Karpas-422 (cell line): ENCODE data around the gene MEF2A. TPM values are rescaled to one million over a fixed set of nuclear protein-coding genes. Genes with fewer than 3 reads are reported as not detected.
A peak's percentile ranks its signal among the peaks of the same experiment; 100 is the strongest.

ENCODE experiments used
- DNase-seq: peaks from one replicate; pipeline ENCODE4 v3.0.0-alpha.2; 2015
- H2AFZ ChIP-seq: fragments of 200-600 bp; sonication (generic); 2 replicates; pipeline ENCODE4 v1.6.1; 2014; ENCODE audit warnings: antibody characterized with exemption, low read length, mixed read lengths
- H3K27ac ChIP-seq: fragments of 200-600 bp; sonication (generic); 2 replicates; pipeline ENCODE4 v1.5.1; 2014; ENCODE audit warnings: mild to moderate bottlenecking, low read length, moderate library complexity
- H3K27me3 ChIP-seq: fragments of 200-600 bp; sonication (generic); 2 replicates; pipeline ENCODE4 v1.6.1; 2014; ENCODE audit warnings: low read length, mixed read lengths
- H3K36me3 ChIP-seq: fragments of 200-600 bp; sonication (generic); 2 replicates; pipeline ENCODE4 v1.6.1; 2014; ENCODE audit warnings: low read length, mixed read lengths; ENCODE audit not compliant: insufficient read depth
- H3K4me1 ChIP-seq: fragments of 200-600 bp; sonication (generic); 2 replicates; pipeline ENCODE4 v1.6.1; 2014; ENCODE audit warnings: mild to moderate bottlenecking, low read length, mixed read lengths
- H3K4me2 ChIP-seq: fragments of 200-600 bp; sonication (generic); 2 replicates; pipeline ENCODE4 v1.6.1; 2014; ENCODE audit warnings: low read length, low read depth, mild to moderate bottlenecking; ENCODE audit not compliant: poor library complexity, severe bottlenecking
- H3K4me3 ChIP-seq: fragments of 200-600 bp; sonication (generic); 2 replicates; pipeline ENCODE4 v1.5.1; 2014; ENCODE audit warnings: mild to moderate bottlenecking, antibody characterized with exemption, low read length, mixed read lengths
- H3K79me2 ChIP-seq: fragments of 200-600 bp; sonication (generic); 2 replicates; pipeline ENCODE4 v1.6.1; 2014; ENCODE audit warnings: mild to moderate bottlenecking, low read length, mixed read lengths
- H3K9ac ChIP-seq: fragments of 200-600 bp; sonication (generic); 2 replicates; pipeline ENCODE4 v1.6.0; 2014; ENCODE audit warnings: low read length
- H3K9me2 ChIP-seq: fragments of 200-600 bp; sonication (generic), shearing (Covaris generic); replicated peaks from 2 replicates; pipeline ENCODE4 v1.6.0; 2014; ENCODE audit warnings: mild to moderate bottlenecking, low read length, moderate library complexity; ENCODE audit not compliant: insufficient read depth
- H3K9me3 ChIP-seq: fragments of 300-700, 200-600 bp; sonication (generic); 2 replicates; pipeline ENCODE4 v1.6.1; 2014; ENCODE audit warnings: low read length, mixed read lengths
- H4K20me1 ChIP-seq: fragments of 200-600 bp; sonication (generic); 2 replicates; pipeline ENCODE4 v1.6.1; 2014; ENCODE audit warnings: mild to moderate bottlenecking, antibody characterized with exemption, low read length, low read depth; ENCODE audit not compliant: insufficient read depth
- total RNA-seq: library from RNA; depleted of rRNA; stranded (reverse); fragments of >200 nt; shearing (Covaris generic); gene quantifications from 2 replicates; pipeline ENCODE4 v1.2.3, GENCODE V29; 2014; ENCODE audit warnings: low replicate concordance

Gene MEF2A
- total RNA-seq, 1 experiment from 2014 or later: 144 TPM

DNA sequence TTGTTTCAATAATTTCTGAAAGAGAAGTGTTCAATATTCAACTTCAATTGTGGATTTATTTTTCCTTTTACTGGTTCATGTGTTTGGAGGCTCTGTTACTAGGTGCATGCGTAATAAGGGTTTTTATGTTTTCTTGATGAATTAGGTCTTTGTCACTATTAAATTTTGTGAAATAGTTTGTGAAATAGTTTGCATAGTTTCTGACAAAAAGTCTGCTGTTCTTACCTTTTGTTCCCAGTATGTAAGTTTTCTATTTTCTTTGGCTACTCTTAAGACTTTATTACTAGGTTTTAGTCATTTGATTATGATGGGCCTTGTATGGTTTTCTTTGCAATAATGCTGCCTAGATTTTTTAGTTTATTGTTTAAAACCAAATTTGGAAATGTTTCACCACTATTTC, 38.0 kb downstream of the MEF2A start:
- H3K9me3 ChIP-seq: no peaks in the 10 kb centered on the region
- peak overlapping the region; percentile 58 for H3K27ac ChIP-seq
- H3K36me3 ChIP-seq: peaks cover 28% of the 10 kb centered on the region
- H3K4me3 ChIP-seq: no peak overlapping the region
- H3K9ac ChIP-seq: no peak overlapping the region
- no peaks in the 10 kb centered on the region; the same call in 1 of the 2 replicates for H4K20me1 ChIP-seq
- H3K79me2 ChIP-seq: peaks cover 100% of the 10 kb centered on the region
- H3K27me3 ChIP-seq: no peaks in the 10 kb centered on the region
- no peak for DNase-seq
- peak overlapping the region; percentile 20 for H3K4me2 ChIP-seq
- H2AFZ ChIP-seq: no peak overlapping the region
- H3K9me2 ChIP-seq: no peaks in the 10 kb centered on the region
- H3K4me1 ChIP-seq: peaks cover 44% of the 10 kb centered on the region

DNA sequence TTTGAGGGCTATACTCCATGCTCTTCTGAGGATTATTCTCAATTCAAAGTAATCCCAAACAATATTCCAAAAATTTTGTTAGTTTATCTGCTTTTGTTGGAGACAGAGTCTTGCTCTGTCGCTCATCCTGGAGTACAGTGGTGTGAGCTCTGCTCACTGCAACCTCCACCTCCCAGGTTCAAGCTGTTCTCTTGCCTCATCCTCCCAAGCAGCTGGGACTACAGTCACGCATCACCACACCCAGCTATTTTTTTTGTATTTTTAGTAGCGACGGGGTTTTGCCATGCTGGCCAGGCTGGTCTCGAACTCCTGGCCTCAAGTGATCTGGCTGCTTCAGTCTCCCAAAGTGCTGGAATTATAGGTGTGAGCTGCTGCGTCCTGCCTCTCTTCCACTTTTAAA, 39.1 kb downstream of the MEF2A start:
- no peak for DNase-seq
- Histone ChIP-seq H3K9ac (no peak overlapping the region), H3K4me3 (no peak overlapping the region), H3K9me2 (no peaks in the 10 kb centered on the region), H3K36me3 (peaks cover 19% of the 10 kb centered on the region), H3K4me2 (peak overlapping the region; percentile 20), H2AFZ (no peak overlapping the region), H3K27me3 (no peaks in the 10 kb centered on the region), H3K79me2 (peaks cover 100% of the 10 kb centered on the region), H3K9me3 (no peaks in the 10 kb centered on the region), H4K20me1 (no peaks in the 10 kb centered on the region; the same call in 1 of the 2 replicates), H3K4me1 (peaks cover 44% of the 10 kb centered on the region), H3K27ac (peak overlapping the region; percentile 58)

DNA sequence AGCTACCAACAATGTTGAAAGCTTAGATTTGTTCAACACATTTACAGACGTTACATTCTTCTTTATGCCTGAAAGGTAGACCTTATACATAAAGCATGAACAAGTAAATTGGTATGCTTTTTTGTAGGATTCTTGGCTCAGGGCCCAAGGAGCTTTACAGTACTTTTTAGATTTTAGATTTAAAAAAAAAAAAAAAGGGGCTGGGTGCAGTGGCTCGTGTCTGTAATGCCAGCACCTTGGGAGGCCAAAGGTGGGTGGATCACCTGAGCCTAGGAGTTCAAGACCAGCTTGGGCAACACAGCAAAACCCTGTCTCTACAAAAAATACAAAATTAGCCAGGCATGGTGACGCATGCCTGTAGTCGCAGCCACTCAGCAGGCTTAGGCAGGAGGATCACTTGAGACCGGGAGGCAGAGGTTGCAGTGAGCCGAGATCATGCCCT, 39.7 kb downstream of the MEF2A start:
- H3K27ac ChIP-seq: peak overlapping the region; percentile 58
- no peaks in the 10 kb centered on the region for H3K9me3 ChIP-seq
- peaks cover 44% of the 10 kb centered on the region for H3K4me1 ChIP-seq
- no peak overlapping the region for H3K9ac ChIP-seq
- no peak for DNase-seq
- H3K27me3 ChIP-seq: no peaks in the 10 kb centered on the region
- no peaks in the 10 kb centered on the region for H3K9me2 ChIP-seq
- H3K4me3 ChIP-seq: no peak overlapping the region
- H3K4me2 ChIP-seq: peak overlapping the region; percentile 20
- H2AFZ ChIP-seq: no peak overlapping the region
- H4K20me1 ChIP-seq: no peaks in the 10 kb centered on the region; the same call in 1 of the 2 replicates
- peaks cover 100% of the 10 kb centered on the region for H3K79me2 ChIP-seq
- peaks cover 12% of the 10 kb centered on the region for H3K36me3 ChIP-seq

DNA sequence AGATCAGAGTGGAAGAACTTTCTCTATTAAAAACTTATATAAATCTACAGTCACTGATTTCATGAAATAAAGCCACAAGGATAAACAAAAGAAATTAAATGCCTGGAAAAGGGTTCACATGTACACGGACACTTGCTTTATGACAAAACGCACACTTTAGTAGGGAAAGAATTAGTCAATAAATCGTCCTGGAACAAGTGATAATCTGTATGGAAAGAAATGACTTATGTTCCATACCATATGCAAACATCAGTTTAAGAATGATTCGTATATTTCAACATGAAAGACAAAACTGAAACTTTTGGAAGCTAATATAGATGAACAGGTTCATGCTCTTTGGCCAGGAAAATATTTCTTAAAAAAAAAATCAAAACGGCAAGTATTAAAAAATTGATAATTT, 40.2 kb downstream of the MEF2A start:
- no peaks in the 10 kb centered on the region for H3K9me3 ChIP-seq
- H3K36me3 ChIP-seq: peaks cover 8% of the 10 kb centered on the region; the same call in 1 of the 2 replicates
- peak overlapping the region; percentile 58 for H3K27ac ChIP-seq
- no peaks in the 10 kb centered on the region for H3K9me2 ChIP-seq
- no peak for DNase-seq
- peak overlapping the region; percentile 12 for H3K4me2 ChIP-seq
- no peaks in the 10 kb centered on the region; the same call in 1 of the 2 replicates for H4K20me1 ChIP-seq
- H3K4me1 ChIP-seq: peaks cover 44% of the 10 kb centered on the region
- H3K9ac ChIP-seq: no peak overlapping the region
- no peaks in the 10 kb centered on the region for H3K27me3 ChIP-seq
- peaks cover 100% of the 10 kb centered on the region for H3K79me2 ChIP-seq
- H2AFZ ChIP-seq: no peak overlapping the region
- no peak overlapping the region for H3K4me3 ChIP-seq

DNA sequence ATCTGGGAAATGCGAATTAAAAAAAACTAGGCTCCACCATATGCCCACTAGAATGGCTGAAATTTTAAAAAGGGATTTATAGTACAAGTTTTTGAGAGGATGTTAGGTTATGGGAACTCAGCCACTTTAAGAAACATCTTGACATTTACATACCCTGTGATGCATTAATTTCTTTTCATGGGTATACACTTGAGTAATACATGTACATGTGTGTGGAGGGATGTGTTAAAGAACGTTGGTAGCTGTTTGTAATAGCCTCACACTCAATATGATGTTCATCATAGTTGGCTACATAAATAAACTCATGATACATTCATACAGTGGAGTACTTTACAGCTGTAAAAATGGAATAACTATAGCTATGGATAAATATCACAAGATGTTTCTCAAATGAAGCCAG, 40.9 kb downstream of the MEF2A start:
- Histone ChIP-seq H3K79me2 (peaks cover 100% of the 10 kb centered on the region), H3K4me2 (no peak overlapping the region), H2AFZ (no peak overlapping the region), H4K20me1 (peaks cover 5% of the 10 kb centered on the region), H3K27ac (peak overlapping the region; percentile 58; the same call in 1 of the 2 replicates), H3K9ac (no peak overlapping the region), H3K27me3 (no peaks in the 10 kb centered on the region), H3K9me2 (no peaks in the 10 kb centered on the region), H3K36me3 (peaks cover 3% of the 10 kb centered on the region; the same call in 1 of the 2 replicates), H3K9me3 (no peaks in the 10 kb centered on the region), H3K4me1 (peaks cover 50% of the 10 kb centered on the region), H3K4me3 (no peak overlapping the region)
- DNase-seq: no peak

DNA sequence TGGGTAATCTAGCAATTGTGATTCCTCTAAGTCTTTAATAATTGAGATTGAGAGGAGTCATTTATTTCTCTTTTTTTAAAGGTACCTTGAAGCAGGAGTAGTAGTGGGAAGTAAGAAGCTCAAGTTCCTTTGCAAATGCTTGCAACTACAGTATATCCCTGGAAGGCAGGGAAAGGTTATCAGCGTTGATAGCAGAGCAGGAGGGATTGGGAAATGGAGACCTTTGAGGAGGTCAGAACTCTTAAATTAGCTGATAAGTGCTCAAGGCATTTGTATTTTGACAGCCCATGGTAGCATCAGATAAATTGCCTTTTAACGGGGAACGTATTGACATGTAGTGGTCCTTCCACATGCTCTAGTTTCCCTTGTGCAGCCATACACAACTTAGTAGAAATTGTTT, 47.7 kb downstream of the MEF2A start:
- peaks cover 100% of the 10 kb centered on the region for H3K79me2 ChIP-seq
- H3K27ac ChIP-seq: peak overlapping the region; percentile 50; the same call in 1 of the 2 replicates
- no peaks in the 10 kb centered on the region for H3K9me3 ChIP-seq
- no peaks in the 10 kb centered on the region for H3K36me3 ChIP-seq
- no peak overlapping the region for H3K4me3 ChIP-seq
- no peaks in the 10 kb centered on the region for H3K27me3 ChIP-seq
- no peak overlapping the region for H3K9ac ChIP-seq
- H4K20me1 ChIP-seq: peaks cover 5% of the 10 kb centered on the region
- no peak for DNase-seq
- no peak overlapping the region for H2AFZ ChIP-seq
- H3K4me2 ChIP-seq: no peak overlapping the region
- H3K4me1 ChIP-seq: peaks cover 48% of the 10 kb centered on the region
- no peaks in the 10 kb centered on the region for H3K9me2 ChIP-seq

DNA sequence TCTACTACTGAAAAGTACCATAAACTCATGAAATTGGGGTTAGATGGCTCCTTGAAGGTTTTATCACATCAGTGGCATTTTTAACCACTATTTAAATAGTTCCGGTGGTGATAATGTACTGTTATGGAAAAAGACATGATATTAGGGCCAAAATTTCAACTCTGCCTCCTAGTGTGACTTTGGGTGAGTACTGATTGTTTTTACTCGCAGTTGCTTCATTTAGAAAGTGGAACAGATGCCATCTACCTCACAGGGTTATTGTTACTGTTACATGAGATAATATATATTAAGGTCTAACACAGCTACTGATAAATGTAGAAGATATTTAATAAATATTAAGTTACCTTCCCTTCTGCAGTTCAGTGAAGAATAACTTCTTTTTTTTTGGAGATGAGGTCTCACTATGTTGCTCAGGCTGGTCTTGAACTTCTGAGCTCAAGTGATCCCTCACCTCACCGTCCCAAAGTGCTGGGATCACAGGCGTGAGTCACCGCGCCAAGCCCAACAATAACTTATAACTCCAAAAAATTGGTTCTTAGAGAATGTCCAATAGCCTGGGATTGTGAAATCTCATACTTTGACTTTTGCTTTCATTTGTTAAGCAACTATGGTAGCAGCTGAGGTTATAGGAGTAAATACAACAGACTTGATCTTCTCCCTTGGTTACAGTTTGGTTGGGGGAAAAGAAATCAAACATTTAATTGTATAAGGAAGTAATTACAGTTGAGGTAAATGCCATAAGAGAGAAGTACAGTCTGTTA, 48.3 kb downstream of the MEF2A start:
- H3K4me2 ChIP-seq: peak overlapping the region; percentile 21
- H3K4me1 ChIP-seq: peaks cover 48% of the 10 kb centered on the region
- peak overlapping the region; percentile 50 for H3K27ac ChIP-seq
- H3K36me3 ChIP-seq: no peaks in the 10 kb centered on the region
- H3K4me3 ChIP-seq: no peak overlapping the region
- no peaks in the 10 kb centered on the region for H3K9me2 ChIP-seq
- H3K9ac ChIP-seq: no peak overlapping the region; the same call in 1 of the 2 replicates
- H3K27me3 ChIP-seq: no peaks in the 10 kb centered on the region
- no peak overlapping the region for H2AFZ ChIP-seq
- no peaks in the 10 kb centered on the region for H3K9me3 ChIP-seq
- peaks cover 100% of the 10 kb centered on the region for H3K79me2 ChIP-seq
- DNase-seq: no peak
- peaks cover 5% of the 10 kb centered on the region for H4K20me1 ChIP-seq

DNA sequence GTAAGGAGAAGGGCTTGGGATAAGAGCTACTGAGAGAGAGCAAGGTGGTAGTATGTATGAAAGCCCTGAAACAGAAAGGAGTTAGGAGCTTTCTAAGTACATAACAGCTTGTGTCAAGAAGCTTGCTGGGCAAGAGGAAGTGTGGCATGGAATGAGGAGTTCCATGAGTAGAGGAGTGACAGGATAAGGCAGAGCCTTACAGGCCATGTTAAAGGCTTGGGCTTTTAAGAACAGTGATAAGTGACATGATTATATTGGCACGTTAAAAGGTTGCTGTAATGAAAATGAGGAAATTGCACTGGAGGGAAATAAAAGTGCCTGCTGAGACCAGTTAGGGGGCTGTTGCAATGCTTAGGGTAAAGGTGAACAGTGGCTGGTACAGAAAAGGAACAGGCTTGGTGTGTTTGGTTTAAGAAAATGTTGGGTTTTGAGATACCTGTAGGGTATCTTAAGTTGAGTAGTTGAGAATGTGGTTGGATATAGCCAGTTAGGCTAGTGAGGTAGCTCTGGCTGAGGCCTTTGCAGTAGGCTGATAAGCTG, 49.0 kb downstream of the MEF2A start:
- Histone ChIP-seq H3K9me2 (no peaks in the 10 kb centered on the region), H3K36me3 (no peaks in the 10 kb centered on the region), H3K27me3 (no peaks in the 10 kb centered on the region), H3K4me2 (peak overlapping the region; percentile 21), H3K27ac (peak overlapping the region; percentile 50), H4K20me1 (peaks cover 5% of the 10 kb centered on the region), H3K4me1 (peaks cover 48% of the 10 kb centered on the region), H3K9ac (no peak overlapping the region; the same call in 1 of the 2 replicates), H2AFZ (no peak overlapping the region), H3K4me3 (no peak overlapping the region), H3K9me3 (no peaks in the 10 kb centered on the region), H3K79me2 (peaks cover 100% of the 10 kb centered on the region)
- peak; percentile 54 for DNase-seq
